Endometrial microvascular endothelial cells (primary cell): ENCODE results near the gene SBF2. TPM values are rescaled to one million over a fixed set of nuclear protein-coding genes. Genes with fewer than 3 reads are reported as not detected.
"Not testable (repeated sequence)": the region's sequence is repeated elsewhere in the genome, so short reads cannot be mapped to it uniquely, and the experiment has no call there.

Experiments
- in situ Hi-C: cut with HindIII; loops from 2 replicates; pipeline ENCODE4 v1.10.0; 2017; ENCODE audit warnings: low sequenced_read_pairs, low pct_unique_long_range_greater_than_20kb; ENCODE audit errors: inconsistent ontology term
- total RNA-seq: library from RNA; depleted of rRNA; stranded (reverse); fragments of >200 nt; gene quantifications from one replicate; pipeline ENCODE4 v1.2.3, GENCODE V29; 2015; ENCODE audit errors: inconsistent ontology term

The SBF2 gene
- total RNA-seq, 1 donor from 2014 or later: 26.6 TPM

- in situ Hi-C loops: no loop called here
Observed at GRCh38 chr11:10285148-10285802, 8.7 kb downstream of the SBF2 start.

GRCh38 chr11:10283991-10284390 is 10.0 kb downstream of the SBF2 start:
- in situ Hi-C loops: no loop called here

GRCh38 chr11:10282117-10282516 is 11.9 kb downstream of the SBF2 start:
- in situ Hi-C loops: no loop called here

GRCh38 chr11:10275714-10276113 is 18.3 kb downstream of the SBF2 start:
- in situ Hi-C loops: no loop called here

GRCh38 chr11:10274726-10275125 is 19.3 kb downstream of the SBF2 start:
- in situ Hi-C loops: no loop called here

GRCh38 chr11:10273738-10274137 is 20.3 kb downstream of the SBF2 start:
- in situ Hi-C loops: no loop called here

- in situ Hi-C loops: no loop called here
Observed at GRCh38 chr11:10272132-10272531, 21.9 kb downstream of the SBF2 start.

GRCh38 chr11:10268746-10269488 is 25.1 kb downstream of the SBF2 start:
- in situ Hi-C loops: no loop called here

- in situ Hi-C loops: no loop called here
Observed at GRCh38 chr11:10267821-10268220, 26.2 kb downstream of the SBF2 start.

GRCh38 chr11:10265936-10266335 is 28.1 kb downstream of the SBF2 start:
- in situ Hi-C loops: no loop called here

GRCh38 chr11:10264716-10265115 is 29.3 kb downstream of the SBF2 start:
- in situ Hi-C loops: not testable (repeated sequence)

GRCh38 chr11:10263929-10264328 is 30.1 kb downstream of the SBF2 start:
- in situ Hi-C loops: no loop called here

- in situ Hi-C loops: no loop called here
Observed at GRCh38 chr11:10261821-10262220, 32.2 kb downstream of the SBF2 start.

- in situ Hi-C loops: no loop called here
Observed at GRCh38 chr11:10257478-10257877, 36.5 kb downstream of the SBF2 start.

GRCh38 chr11:10255388-10256125 is 38.5 kb downstream of the SBF2 start:
- in situ Hi-C loops: no loop called here

GRCh38 chr11:10249448-10250131 is 44.4 kb downstream of the SBF2 start:
- in situ Hi-C loops: not testable (repeated sequence)

- in situ Hi-C loops: no loop called here
Observed at GRCh38 chr11:10247011-10247410, 47.0 kb downstream of the SBF2 start.

GRCh38 chr11:10243896-10244575 is 50.0 kb downstream of the SBF2 start:
- in situ Hi-C loops: no loop called here

- in situ Hi-C loops: no loop called here
Observed at GRCh38 chr11:10236840-10237239, 57.2 kb downstream of the SBF2 start.
